Right kidney (tissue), 1 donor: ENCODE measurements around the gene PLEKHG4B.
A peak's percentile ranks its signal among the peaks of the same experiment; 100 is the strongest.
"Not testable (repeated sequence)": the region's sequence is repeated elsewhere in the genome, so short reads cannot be mapped to it uniquely, and the experiment has no call there.

ENCODE experiments used
- DNase-seq: peaks from one replicate; pipeline ENCODE4 v3.0.0-alpha.2; 2016

Gene PLEKHG4B

GRCh38 chr5:200985-201384 lies 109.0 kb downstream of the PLEKHG4B start:
- no peak for DNase-seq

DNA sequence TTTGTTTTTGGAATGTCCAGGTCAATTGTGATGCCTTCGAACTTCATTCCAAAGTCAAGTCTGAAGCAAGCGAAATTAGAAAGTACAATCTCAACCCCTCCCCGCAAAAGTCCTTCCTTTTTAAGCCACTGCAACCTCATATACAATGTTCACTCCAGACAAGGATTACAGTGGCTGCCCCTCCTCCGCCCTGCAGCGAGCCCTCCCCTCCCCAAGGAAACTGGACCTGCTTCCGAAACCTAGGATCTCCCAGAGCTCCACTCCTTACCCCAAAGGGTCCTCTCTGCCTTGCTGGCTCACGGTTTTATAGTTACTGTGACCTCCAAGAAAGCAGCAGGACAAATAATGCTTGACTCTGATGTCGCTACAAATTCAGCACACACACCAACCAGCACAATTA lies 109.7 kb downstream of the PLEKHG4B start:
- DNase-seq: no peak

- DNase-seq: no peak
Measured at GRCh38 chr5:203246-203930, 111.4 kb downstream of the PLEKHG4B start.

DNA sequence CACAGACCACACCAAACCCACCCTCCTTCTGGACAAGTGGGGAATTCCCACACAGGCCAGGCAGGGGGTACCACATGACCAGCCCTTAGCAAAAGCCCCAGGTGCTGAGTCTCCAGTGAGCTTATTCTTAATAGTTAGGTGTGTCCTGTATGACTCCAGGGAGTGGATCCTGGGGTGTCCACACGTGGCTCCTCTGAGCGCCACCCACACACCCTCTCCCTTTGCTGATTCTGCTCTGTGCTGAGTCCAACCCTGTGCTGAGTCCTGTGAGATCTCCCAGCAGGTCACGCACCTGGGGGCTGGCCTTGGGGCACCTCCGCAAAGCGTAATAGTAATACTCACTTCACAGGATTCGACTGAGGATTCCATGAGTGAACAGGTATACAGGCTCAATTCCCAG lies 112.0 kb downstream of the PLEKHG4B start:
- no peak for DNase-seq

GRCh38 chr5:204462-204861 lies 112.5 kb downstream of the PLEKHG4B start:
- no peak for DNase-seq

GRCh38 chr5:204966-205670 lies 113.2 kb downstream of the PLEKHG4B start:
- no peak for DNase-seq

DNA sequence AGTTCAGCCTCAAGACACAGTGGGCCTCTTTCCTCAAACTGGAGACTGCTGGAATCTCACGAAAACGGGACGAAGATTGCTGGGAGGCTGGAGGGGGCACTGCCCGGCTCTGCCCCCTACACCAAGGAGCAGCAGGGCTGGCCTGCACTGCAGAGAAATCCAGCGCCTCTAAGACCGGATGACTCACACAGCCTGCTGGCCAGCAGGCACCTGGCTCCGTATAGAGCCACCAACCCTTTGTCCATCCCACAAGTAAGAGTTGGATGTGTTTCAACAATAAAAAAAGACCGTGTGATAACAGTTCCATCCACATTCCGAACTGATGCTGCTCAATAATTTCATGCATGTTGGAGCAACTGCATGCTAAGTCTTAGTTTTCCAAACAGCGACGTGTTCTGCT lies 114.4 kb downstream of the PLEKHG4B start:
- DNase-seq: no peak

DNA sequence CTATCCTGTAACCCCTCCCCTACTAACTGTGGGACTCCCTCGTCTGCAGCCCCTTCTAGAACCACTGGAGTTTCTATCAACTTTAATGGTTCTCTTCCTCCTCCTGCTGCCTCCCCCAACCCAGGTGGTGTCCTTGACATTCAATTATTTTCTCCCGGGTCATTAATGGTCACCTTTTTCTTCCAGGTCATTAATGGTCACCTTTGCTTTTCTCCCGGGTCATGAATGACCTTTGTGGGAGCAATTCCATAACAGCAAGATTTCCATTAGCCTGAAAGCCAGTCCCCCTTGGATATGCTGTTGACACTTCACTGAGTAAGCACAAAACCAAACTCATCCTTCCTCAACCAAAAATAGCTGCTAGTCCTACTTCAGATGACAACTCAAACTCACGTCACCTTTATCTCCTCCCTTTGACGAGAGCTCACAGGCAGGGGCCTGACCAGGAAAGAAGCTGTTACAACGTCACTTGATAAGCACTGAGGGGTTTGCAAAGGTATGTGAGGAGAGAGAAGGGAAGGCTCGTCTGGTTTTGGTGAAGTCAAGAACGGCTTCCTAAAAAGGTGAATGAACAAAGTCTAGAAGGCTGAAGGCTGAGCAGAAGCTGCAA lies 115.1 kb downstream of the PLEKHG4B start:
- no peak for DNase-seq

GRCh38 chr5:207599-207998 lies 115.6 kb downstream of the PLEKHG4B start:
- no peak for DNase-seq

DNA sequence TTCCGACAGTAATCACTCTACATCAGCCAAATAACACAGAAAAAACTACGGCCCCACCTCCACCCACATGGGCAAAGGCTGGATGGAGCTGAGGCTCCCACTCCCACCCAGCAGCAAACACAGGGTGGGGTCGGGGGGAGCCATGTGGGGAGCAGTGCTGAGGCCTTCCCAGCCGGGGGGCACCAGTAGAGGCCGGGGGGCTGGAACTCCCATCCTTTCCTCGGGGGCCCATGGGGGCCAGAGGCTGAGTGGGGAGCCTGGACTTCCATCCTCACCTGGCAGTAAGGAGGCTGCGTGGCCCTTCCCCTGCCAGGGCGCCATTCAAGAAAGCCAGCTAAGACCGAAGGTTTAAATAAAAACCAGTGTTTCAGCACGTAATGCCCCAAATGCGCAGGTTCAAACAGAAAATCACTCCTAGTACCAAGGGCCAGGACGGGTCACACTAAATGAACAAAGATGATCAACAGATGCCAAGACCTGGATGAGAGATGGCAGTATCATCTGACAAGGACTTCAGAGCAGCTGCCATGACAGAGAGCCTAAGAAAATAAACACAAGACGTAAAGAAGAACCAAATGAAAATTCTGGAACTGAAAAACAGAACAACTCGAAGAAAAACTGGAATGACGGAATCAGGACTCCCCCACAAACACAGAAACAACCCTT lies 116.6 kb downstream of the PLEKHG4B start:
- DNase-seq: no peak

- DNase-seq: no peak
Measured at GRCh38 chr5:213803-214395, 121.9 kb downstream of the PLEKHG4B start.

- DNase-seq: not testable (repeated sequence)
Measured at GRCh38 chr5:215256-215655, 123.3 kb downstream of the PLEKHG4B start.

DNA sequence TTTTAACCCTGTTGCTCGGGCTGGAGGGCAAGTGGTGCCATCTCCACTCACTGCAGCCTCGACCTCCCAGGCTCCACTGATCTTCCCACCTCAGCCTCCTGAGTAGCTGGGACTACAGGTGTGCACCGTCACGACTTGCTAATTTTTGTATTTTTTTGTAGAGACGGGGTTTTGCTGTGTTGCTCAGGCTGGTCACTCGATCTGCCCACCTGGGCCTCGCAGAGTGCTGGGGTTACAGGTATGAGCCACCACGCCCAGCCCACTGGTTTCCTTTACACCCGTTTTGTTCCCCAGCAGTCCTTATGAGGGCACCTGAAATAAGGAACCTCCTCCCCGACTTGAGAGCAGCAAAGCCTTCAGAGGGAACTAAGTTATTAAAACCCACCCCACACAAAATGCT lies 124.1 kb downstream of the PLEKHG4B start:
- DNase-seq: not testable (repeated sequence)

- peak; percentile 97 for DNase-seq
Measured at GRCh38 chr5:217494-218456, 125.8 kb downstream of the PLEKHG4B start, which contains the start of the genes CCDC127 and SDHA. TSS of gene CCDC127 (minus strand) at chr5:218153. CDS start at chr5:216849, 1,304 bp downstream. TSS of gene SDHA (plus strand) at chr5:218320. CDS start at chr5:218356, 36 bp downstream.

GRCh38 chr5:218457-219291 lies 126.7 kb downstream of the PLEKHG4B start:
- peak; percentile 82 for DNase-seq

GRCh38 chr5:219460-219863 lies 127.5 kb downstream of the PLEKHG4B start:
- no peak for DNase-seq

- no peak for DNase-seq
Measured at GRCh38 chr5:219991-220390, 128.0 kb downstream of the PLEKHG4B start.

DNA sequence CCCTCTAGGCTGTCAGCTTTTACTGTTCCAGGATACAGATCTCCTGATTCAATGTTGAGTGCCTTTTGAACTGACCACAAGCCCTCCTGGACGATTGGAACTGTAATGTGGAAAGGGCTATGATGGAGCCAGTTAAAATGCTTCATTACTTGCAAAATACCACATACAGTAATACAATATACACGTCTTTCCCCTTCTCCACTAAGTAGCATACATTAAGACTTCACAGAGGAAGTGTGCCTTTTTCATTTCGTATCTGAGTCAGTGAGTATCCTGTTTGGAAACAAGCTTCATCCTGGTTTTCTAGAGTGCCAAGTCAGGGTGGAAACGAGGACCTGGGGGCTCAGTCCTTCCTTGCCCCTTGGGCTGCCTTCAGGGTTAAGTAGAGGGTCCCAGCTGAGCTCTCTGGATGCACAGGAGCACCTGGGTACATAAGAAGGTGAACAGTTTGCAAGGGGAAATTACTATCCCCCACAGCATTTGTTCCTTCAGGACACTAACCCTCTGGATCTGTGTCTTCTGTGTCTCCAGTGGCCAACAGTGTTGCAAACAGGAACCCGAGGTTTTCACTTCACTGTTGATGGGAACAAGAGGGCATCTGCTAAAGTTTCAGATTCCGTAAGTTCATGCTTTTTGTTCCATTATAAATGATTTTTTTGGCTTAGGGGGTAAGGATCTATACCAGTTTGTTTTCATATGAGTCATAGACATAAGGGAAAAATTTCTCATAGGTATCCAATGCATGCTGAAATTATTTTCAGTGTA lies 131.2 kb downstream of the PLEKHG4B start:
- not testable (repeated sequence) for DNase-seq

DNA sequence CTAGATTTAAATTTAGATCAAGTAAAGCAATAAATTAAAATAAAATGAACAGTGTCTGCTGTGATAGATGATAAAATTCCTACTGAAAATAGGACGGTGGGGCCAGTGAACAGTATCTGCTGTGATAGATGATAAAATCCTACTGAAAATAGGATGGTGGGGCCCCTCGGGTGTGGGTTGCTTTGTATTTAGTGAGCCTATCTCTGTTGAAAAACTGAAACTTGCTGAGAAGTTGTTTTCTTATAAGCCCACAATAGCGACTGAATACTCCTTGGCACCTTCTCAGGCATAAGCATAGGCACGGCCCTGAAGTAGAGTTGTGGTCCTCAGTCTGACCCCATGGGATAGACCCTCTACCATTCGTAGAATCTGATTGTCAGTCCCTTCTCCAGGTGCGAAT lies 131.8 kb downstream of the PLEKHG4B start:
- DNase-seq: no peak
